Endothelial cell of umbilical vein (primary cell): ENCODE measurements around the gene ITPR2.

Source experiments
- EZH2 ChIP-seq: IDR thresholded peaks from 2 replicates; pipeline ENCODE4 v1.6.1; 2012; ENCODE audit warnings: borderline replicate concordance, low read depth, mild to moderate bottlenecking, moderate library complexity, low read length, inconsistent platforms; ENCODE audit not compliant: severe bottlenecking
- JUN ChIP-seq: IDR thresholded peaks from 2 replicates; pipeline ENCODE4 v1.6.1; 2011; ENCODE audit warnings: borderline replicate concordance, low read depth; ENCODE audit not compliant: insufficient read length, insufficient read depth
- MYC ChIP-seq: IDR thresholded peaks from one replicate; pipeline ENCODE4 v1.6.1; 2011; ENCODE audit warnings: mild to moderate bottlenecking, low read depth, low read length
- POLR2A ChIP-seq: IDR thresholded peaks from 2 replicates; pipeline ENCODE4 v1.6.1; 2012; ENCODE audit warnings: low read depth, mild to moderate bottlenecking, control low read depth, low read length
- POLR2AphosphoS5 ChIP-seq: IDR thresholded peaks from 2 replicates; pipeline ENCODE4 v1.6.1; 2012; ENCODE audit warnings: low read depth, mild to moderate bottlenecking, control low read depth, low read length, moderate library complexity; ENCODE audit not compliant: insufficient read depth
- TF ChIP-seq, protein P1 (sequence below), 2 donors: IDR thresholded peaks; 1 replicate in 1 of 2; 2 replicates in 1 of 2; pipeline ENCODE4 v1.5.1; 2011; ENCODE audit warnings: low read length in 2 of 2, mild to moderate bottlenecking in 2 of 2, moderate library complexity in 2 of 2, control low read depth in 1 of 2, inconsistent platforms in 1 of 2, low read depth in 1 of 2; ENCODE audit not compliant: insufficient read depth in 1 of 2; ENCODE audit errors: extremely low read depth in 1 of 2
- TF ChIP-seq, protein P2 (sequence below): IDR thresholded peaks from 2 replicates; pipeline ENCODE4 v1.6.1; 2011; ENCODE audit not compliant: insufficient read depth, insufficient read length

DNA sequence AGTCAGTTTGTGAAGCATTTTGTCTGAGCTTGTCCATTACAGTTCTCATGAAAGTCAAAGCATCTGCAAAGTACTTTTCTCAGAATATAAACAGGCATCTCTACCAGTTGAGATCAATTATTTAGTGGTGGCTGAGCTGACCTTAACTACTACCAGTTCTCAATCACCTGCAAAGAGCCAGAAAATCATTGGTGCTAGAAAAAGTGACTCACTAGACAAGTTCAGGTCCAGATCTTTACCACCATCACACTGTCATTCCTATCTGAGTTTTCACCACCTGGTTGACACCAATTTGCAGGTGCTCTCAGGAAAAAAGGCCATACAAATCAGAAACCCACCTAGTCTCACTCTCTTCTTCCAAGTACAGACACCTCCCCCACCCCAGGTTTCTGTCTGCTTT is 33.3 kb downstream of the ITPR2 start:
- TF ChIP-seq POLR2AphosphoS5 (no peak), MYC (no peak), POLR2A (no peak), JUN (no peak), EZH2 (no peak)
- TF ChIP-seq, protein P1, sequence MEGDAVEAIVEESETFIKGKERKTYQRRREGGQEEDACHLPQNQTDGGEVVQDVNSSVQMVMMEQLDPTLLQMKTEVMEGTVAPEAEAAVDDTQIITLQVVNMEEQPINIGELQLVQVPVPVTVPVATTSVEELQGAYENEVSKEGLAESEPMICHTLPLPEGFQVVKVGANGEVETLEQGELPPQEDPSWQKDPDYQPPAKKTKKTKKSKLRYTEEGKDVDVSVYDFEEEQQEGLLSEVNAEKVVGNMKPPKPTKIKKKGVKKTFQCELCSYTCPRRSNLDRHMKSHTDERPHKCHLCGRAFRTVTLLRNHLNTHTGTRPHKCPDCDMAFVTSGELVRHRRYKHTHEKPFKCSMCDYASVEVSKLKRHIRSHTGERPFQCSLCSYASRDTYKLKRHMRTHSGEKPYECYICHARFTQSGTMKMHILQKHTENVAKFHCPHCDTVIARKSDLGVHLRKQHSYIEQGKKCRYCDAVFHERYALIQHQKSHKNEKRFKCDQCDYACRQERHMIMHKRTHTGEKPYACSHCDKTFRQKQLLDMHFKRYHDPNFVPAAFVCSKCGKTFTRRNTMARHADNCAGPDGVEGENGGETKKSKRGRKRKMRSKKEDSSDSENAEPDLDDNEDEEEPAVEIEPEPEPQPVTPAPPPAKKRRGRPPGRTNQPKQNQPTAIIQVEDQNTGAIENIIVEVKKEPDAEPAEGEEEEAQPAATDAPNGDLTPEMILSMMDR (IDR thresholded peaks at IDR 0.05; ENCODE audit: extremely low read depth in 1 of 2, insufficient read depth in 1 of 2, low read depth in 1 of 2, low read length in 2 of 2): no peak
- TF ChIP-seq, protein P2, sequence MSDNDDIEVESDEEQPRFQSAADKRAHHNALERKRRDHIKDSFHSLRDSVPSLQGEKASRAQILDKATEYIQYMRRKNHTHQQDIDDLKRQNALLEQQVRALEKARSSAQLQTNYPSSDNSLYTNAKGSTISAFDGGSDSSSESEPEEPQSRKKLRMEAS: no peak
